Panc1 (cell line): Measurements from ENCODE around the gene PCSK5.

ENCODE experiments used
- CTCF ChIP-seq: fragments of 450-650 bp; IDR thresholded peaks from 2 replicates; pipeline ENCODE4 v1.5.1; 2017; ENCODE audit warnings: mild to moderate bottlenecking
- POLR2AphosphoS5 ChIP-seq: IDR thresholded peaks from 2 replicates; pipeline ENCODE4 v1.6.1; 2012; ENCODE audit warnings: mild to moderate bottlenecking, low read depth, low read length, moderate library complexity
- REST ChIP-seq, 2 experiments: IDR thresholded peaks; 2 replicates each; pipeline ENCODE4 v1.6.1; 2011 to 2012; ENCODE audit warnings: low read depth in 2 of 2, control low read depth in 1 of 2, low read length in 1 of 2, mild to moderate bottlenecking in 1 of 2, moderate library complexity in 1 of 2; ENCODE audit not compliant: insufficient read depth in 1 of 2
- SIN3A ChIP-seq: IDR thresholded peaks from 2 replicates; pipeline ENCODE4 v1.6.1; 2012; ENCODE audit warnings: low read depth, mild to moderate bottlenecking, low read length, moderate library complexity, borderline replicate concordance; ENCODE audit not compliant: insufficient read depth

- no peak for TF ChIP-seq CTCF
- no peak for TF ChIP-seq REST (IDR thresholded peaks at IDR 0.05; ENCODE audit: insufficient read depth in 1 of 2, low read depth in 2 of 2, low read length in 1 of 2)
- TF ChIP-seq POLR2AphosphoS5: no peak
- TF ChIP-seq SIN3A: no peak
Measured at GRCh38 chr9:76018761-76019160, 128.3 kb downstream of the PCSK5 start.
